Stimulated activated CD4-positive, alpha-beta T cell treated with anti-CD3 and anti-CD28 coated beads, Interleukin-4, amount 100 ng/mL, for 4 hours (primary cell): ENCODE data around the gene PLB1.

Experiments
- DNase-seq, 2 experiments: peaks; one replicate each; pipeline ENCODE4 v3.0.0-alpha.2; 2020

The PLB1 gene

DNA sequence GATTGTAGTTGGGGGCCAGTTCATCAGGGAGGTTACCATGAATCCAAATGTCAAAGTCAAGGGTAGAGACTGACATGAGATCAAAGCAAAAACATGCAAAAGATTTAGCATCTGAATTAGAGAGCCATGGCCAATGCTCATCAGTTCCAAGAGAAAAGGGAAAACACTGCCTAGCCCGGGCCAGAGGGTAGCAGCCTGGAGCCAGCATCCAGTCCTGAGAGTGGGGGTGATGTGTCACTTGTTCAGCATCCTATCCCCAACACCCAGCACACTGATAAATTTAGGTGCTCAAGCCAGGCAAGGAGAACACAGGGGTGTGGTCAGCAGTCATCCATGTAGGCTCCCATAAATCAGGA is 178.8 kb downstream of the PLB1 start:
- DNase-seq, result no peak

DNA sequence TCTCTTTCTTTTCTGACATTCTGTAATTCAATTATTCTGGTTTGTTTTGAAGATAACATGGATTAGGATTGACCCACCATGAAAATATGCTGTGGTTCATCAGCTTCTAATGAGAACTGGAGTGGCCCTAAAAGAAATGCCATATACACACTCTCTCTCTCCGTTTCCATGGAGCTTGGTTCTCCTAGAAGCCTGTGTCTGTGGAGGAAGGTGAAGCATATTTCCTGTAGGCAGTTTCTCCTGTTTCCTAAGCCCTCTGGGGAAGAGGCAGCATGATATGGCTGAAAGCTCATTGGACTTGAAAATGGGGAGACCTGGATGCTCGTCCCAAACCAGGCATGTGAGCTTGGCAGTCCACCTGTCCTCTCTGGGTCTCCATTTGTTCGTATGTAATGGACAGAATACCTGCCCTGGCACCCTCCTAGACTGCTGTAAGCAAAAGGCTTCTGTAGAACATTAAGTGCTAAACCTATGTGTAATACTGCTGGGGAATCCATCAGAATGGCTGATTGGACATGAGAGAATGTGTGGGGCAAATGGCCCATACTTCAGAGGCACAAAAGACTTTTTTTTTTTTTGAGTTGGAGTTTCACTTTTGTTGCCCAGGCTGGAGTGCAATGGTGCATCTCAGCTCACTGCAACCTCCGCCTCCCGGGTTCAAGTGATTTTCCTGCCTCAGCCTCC is 180.4 kb downstream of the PLB1 start:
- DNase-seq, result no peak

DNA sequence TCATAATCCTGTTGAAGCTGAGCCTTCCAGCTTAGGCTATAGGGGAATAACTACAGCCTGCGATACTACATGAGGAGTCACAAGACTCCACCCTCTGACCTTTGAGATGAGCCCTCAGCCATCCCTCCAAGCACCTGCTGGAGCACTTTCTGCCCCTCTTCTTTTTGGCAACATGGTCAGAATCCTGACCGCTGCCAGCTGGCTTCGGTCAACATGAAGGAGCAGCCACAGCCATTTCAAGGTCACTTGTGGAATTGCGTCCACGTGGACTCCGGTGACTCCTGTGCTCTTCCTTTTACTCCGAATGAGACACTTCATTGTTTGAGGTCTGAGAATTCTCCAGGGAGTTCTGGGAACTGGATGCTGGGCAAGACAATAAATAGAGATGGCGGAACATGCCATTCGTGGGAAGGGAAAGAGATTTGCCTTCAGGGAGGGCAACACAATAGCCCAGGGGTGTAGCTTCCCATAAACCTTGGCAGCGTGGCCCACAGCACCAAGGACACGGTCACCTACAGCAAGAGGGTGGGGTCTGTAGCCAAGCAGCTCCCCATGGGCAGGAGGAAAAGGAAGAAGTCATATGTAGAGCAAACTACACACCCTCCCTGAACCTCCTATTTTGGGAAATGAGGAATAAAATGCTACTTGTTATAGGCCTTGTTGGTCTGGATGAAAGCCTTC is 182.5 kb downstream of the PLB1 start:
- DNase-seq, result no peak

DNA sequence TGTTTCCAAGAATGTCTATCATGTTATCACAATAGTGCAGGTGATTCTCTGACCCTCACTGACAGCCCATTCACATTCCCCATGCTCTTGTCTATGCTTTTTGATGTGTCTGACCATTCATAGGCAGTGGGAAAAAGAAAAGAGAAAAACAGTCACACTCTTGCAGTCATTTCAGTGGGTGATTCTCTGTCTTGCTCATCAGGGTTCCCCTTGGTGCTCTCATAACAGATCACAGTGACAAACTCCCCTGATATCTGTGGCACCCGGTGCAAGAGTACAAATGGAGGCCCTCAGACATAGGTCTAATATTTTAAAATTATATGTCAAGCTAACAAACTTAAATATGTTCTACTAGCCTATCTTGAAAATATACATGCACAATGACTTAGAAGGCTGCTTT is 183.1 kb downstream of the PLB1 start:
- DNase-seq, result no peak

DNA sequence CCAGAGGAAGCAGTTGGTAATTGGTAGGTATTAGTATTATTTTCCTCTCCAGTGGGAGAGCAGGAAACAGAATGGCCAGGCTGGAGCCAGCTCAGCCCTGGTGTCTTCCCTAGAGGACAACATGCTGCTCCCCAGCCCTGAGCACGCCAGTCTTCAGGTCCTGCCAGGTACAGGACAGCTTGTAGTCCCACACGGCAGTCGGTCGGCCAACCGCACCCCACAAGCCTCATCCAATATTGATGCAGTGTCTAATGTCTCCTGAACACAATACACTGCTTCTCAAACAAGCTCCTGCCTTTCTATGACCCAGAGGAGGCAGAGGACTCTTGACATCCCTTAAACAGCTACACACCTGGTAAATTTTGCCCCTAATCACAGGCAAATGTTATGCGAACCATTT is 184.8 kb downstream of the PLB1 start:
- DNase-seq, result no peak

DNA sequence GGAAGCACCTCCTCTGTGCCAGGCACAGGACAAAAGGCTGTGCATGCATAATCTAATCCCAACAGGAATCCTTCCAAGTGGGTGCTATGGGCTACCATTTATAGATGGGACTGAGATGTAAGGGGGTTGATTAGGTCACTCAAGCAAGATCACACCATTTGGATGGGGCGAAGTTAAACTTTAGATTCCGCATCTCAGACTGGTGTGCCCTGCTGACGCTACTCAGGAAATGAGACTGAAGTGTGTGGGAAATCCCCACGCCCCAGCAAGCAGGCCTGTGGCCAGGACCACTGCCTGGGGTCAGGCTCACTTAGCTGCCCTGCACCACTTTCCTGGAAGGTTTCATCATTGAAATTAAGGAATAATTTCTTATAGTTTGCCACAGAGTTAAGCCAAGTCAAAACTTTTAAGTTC is 185.3 kb downstream of the PLB1 start:
- peak; percentile 46 to 63 for DNase-seq

DNA sequence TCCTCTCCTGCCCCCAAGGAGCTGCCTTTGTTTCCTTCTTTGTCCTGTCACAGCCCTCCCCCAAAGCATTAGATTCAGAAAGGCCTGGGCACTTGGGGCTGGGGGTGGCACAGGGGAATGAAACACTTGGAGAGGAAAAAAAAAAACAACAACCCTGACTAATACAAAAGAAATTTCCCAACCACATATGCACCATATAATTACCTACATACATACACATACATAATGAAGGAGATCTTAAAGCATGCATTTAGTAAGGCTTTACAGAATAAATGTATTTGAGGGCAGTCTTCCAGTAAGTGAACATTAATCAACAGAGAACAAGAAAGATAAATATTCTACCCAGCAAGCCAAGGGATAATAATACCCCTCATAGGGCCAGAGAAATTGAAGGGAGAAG is 185.7 kb downstream of the PLB1 start:
- DNase-seq, result no peak

DNA sequence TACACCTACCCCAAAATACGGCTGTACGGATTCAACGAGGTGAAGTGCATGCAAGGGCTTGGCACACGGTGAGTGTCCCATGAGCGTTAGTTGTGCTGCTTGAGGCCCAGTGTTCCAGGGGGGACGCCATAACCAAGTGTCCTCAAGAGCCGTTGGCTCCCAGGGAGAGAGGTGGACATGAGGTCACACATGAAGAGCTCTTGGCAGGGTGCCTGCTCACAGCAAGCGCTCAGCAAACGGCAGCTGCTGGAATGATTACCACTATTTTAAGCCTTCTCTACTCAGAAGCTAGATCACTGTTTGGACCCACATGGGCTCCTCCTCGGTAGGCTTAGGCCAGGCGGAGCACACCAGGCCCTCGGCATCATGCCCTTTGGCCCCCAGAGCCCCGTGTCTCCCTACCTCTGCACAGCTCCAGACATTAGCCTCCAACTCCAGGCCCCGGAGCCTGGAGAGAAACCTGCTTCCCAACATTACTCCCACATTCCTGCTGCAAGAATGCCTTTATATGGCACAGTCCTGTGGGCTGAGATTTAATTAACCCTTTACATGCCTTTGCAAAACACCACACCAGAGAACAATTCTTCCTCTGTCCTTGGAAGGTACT is 187.3 kb downstream of the PLB1 start:
- no peak for DNase-seq

DNA sequence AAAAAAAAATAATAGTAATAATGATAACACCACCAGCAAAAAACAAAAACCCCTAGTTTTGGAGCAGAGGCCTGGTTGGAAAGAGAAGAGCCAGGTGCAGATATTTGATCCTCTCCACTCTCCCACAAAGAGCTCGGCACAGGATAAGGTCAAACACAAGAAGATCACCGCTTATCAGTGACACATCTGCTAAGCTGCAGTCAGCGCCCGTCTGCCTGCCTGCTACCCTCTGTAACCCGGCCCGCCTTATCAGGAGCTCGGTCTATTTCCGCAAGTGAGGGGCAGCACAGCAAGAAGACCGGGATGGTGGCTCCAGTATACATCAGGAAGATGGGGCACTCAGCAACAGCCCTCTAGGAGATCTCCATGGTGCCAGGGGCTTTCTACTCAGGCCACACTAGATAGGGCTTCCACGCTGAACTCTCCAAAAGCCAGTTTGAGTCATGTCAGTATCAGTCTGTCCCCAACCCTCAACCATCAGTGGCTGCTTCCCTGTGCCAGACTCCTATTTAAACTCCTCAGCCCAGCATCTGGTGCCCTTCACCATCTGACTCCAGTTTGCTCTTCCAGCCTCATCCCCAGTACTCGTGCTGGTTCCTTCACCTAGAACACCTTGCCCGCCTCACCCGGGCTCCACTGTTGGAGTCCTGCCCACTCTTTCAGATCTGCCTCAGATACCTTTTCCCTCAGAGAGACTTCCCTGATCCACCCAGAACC is 188.4 kb downstream of the PLB1 start:
- no peak for DNase-seq

DNA sequence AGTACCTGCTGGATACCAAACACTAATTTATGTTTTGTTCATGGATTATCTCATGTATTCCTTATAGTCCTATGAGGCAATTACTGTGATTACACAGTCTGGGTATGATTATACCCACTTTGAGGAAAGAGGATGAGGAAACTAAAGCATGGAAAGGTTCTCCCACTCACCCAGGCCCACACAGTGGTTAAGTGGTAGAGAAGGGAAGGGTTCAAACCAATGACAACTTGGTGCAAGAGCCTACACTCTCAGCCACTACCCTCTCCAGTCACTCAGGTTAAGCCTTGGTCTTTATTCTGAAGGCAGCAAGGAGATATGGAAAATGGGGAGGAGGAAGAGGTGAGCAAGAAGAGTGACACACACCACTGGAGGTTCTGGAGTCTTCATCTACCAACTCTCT is 191.3 kb downstream of the PLB1 start:
- no peak for DNase-seq

DNA sequence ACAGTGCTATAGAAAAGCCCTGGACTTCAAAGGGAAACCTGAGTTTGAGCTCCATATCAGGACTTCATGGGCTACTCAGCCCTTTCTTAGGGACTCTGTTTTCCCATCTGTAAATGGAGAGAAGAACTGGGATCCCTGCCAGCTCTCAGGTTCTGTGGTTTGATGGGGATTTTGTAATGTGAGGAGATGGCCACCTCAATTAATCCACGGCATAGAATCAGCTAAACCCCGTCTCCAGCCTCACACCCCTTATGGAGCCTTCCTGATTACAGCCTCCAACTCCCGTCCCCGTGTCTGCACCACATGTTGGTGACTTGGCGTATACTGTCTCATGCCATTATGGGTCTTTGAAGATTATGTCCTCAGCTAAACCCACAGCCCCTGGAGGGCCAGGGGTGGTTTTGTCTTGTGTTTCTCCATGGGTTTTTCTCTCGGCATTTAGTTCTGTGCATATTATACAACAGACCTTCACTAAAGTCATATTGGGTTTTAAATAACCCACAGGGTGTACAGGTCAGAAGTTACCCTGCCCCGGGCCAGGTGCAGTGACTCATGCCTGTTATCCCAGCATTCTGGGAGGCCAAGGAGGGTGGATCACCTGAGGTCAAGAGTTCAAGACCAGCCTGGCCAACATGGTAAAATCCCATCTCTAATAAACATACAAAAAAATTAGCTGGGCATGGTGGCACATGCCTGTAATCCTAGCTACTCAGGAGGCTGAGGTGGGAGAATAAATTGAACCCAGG is 192.0 kb downstream of the PLB1 start:
- DNase-seq, result no peak

DNA sequence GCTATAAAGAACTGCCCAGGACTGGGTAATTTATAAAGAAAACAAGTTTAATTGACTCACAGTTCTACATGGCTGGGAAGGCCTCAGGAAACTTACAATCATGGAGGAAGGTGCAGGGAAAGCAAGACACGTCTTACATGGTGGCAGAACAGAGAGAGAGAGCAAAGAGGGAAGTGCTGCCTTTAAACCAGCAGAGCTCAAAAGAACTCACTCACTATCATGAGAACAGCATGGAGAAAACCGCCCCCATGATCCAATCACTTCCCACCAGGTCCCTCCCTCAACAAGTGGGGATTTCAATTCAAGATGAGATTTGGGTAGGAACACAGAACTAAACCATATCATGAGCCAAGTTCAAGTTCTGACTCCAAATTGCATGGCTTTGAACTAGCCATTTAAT is 193.0 kb downstream of the PLB1 start:
- DNase-seq, result no peak

DNA sequence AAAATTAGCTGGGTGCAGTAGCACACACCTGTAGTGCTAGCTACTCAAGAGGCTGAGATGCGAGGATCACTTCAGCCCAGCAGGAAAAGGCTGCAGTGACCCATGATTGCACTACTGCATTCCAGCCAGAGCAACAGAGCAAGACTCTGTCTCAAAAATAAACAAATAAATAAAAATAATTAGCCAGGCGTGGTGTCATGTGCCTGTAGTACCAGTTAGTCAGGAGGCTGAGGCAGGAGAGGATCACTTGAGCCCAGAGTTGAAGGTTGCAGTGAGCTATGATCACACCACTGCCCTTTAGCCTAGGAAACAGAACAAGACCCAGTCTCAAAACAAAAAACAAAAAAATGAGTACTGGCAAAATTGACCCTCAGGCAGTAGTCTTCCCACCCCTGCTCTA is 193.9 kb downstream of the PLB1 start:
- DNase-seq, result no peak

DNA sequence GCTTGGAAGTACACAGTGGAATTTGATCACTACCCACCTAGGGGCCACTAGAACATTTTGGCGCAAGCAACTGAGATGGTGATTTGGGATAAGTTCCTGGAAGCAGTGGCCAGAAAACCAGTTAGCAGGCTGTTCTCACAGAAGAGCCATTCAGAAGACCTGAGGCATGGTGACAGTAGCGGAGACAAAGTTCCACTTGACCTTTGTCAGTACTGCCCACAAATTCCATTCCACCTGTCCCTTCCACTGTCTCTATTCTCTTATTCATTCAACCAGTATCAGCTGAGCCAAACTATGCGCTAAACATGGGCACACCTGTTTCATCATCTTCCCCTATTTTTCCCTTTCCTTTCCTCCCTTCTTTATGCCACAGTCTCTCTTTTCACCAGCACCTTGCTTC is 196.6 kb downstream of the PLB1 start:
- DNase-seq, result no peak

DNA sequence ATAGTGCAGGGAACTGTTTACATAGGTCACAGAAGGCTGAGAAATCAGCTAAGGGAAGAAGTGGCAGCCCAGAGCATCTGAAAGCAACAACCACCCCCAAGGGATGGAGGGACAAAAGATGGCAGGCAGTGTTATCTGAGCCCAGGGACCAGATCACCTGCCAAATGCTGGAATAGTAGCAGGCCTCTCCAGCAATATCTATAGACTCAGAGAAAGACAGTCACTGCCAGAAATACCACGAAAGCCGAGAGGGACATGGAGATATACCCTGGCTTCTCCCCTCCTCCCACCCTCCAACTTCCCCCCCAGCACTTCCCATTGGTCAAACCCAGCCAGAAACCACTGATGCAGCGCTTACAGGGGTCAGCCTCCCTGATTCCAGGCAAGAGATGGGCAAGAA is 197.4 kb downstream of the PLB1 start:
- DNase-seq, result no peak
